Islet of Langerhans (tissue), 1 donor: ENCODE measurements around the gene RBM6.
"Not testable (repeated sequence)": the region's sequence is repeated elsewhere in the genome, so short reads cannot be mapped to it uniquely, and the experiment has no call there.

Experiments used
- FAIRE-seq: peaks from one replicate; lab custom pipeline; 2011; peaks lifted over from hg19 to GRCh38; lab: Jason Lieb, UNC

The RBM6 gene, protein sequence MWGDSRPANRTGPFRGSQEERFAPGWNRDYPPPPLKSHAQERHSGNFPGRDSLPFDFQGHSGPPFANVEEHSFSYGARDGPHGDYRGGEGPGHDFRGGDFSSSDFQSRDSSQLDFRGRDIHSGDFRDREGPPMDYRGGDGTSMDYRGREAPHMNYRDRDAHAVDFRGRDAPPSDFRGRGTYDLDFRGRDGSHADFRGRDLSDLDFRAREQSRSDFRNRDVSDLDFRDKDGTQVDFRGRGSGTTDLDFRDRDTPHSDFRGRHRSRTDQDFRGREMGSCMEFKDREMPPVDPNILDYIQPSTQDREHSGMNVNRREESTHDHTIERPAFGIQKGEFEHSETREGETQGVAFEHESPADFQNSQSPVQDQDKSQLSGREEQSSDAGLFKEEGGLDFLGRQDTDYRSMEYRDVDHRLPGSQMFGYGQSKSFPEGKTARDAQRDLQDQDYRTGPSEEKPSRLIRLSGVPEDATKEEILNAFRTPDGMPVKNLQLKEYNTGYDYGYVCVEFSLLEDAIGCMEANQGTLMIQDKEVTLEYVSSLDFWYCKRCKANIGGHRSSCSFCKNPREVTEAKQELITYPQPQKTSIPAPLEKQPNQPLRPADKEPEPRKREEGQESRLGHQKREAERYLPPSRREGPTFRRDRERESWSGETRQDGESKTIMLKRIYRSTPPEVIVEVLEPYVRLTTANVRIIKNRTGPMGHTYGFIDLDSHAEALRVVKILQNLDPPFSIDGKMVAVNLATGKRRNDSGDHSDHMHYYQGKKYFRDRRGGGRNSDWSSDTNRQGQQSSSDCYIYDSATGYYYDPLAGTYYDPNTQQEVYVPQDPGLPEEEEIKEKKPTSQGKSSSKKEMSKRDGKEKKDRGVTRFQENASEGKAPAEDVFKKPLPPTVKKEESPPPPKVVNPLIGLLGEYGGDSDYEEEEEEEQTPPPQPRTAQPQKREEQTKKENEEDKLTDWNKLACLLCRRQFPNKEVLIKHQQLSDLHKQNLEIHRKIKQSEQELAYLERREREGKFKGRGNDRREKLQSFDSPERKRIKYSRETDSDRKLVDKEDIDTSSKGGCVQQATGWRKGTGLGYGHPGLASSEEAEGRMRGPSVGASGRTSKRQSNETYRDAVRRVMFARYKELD

DNA sequence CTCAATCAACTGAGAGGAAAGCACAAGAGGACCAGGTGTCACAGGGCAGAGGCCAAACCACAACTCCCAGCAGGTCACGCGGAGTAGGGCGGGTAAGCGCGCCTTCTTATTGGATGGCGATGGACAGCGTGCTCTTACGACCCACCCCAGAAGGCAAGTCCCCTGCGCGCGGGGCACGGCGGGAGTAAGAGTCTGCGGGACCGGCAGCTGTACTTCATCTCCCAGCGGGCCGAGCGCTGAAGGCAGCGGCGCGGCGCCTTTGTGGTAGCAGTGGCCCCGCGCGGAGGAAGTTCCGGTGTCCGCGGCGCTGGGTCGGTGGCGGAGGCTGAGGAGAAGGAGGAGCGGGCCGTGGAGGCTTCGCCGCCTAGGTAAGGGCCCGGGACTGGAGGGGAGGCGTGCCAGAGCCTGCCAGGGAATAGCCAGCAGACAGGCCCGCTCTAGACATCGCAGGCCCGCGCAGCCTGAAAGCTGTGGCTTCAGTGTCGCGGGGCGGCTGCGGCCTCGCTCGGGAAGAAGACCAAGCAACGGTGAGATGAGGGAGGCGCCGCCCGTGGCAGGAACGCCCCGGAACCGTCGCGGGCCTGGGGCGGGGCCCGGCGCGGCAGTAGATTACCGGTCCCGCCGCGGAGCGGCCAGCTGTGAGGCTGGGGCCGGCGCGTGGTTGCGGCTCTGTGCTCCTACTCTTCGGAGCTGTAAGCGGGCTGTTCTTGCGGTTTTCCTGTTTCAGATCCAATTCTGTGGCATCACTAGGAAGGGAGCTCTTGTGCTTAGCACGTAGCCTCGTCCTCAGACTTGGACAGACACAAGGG, at the start of gene RBM6:
TSS of gene RBM6 (plus strand) at position 293 of the 809 bp plus-strand sequence. CDS start 22,492 bp downstream, outside the sequence.
- FAIRE-seq, result peak; percentile 27

DNA sequence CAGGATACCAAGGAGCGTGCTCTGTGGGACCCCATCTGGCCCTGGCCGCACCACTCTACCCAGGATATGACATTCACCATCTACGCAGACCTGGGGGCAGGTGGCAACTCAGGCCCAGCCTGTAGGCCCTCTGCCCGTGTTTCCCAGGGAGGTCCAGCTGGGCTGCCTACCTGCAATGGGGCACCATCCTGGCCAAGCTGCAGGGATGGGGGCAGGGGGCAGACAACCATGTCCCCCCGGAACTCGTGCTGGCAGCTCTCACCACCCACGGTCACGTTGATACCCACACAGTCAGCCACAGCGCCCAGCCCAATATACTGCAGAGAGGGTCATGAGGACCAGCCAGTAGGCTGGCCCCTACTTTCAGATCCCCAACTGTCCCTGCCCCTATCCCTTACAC, 44.2 kb upstream of the RBM6 start:
- FAIRE-seq, result no peak

DNA sequence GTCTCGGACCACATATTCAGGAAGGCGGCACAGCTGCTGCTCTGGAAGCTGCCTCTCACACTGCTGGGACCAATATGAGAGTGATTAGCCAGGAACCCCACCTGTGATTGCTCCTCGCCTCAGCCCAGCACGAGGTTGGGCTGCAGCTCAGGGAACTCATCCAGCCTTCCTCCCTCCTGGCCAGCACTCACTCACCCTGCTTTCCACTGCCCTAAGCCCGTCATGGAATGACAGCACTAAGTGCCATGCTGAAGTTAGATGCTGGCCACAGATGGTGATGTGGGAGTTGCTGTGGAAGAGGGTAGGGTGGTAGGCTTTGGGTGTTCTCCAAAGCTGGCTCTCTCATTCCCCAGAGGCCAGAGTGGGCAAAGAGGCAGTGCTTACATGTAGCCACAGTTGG, 43.6 kb upstream of the RBM6 start:
- FAIRE-seq, result no peak

DNA sequence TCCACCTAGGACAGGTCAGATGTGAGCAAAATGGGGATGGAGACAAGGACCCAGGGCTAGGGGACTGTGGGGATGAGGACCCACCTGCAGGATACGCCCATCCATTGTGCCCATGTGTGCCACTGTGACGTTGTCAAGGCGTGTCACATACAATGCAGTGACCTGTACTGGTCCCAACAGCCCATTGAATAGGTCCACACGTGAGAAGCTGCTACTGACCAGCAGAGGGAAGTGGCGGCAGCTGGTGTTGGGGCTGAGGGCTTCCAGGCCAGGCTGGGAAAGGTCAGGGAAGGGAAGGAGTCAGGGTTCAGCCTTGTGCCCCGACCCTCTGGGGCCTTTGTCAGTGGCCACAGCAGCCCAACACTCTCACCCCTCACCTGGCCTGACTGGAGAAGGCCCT, 41.0 kb upstream of the RBM6 start:
- no peak for FAIRE-seq

DNA sequence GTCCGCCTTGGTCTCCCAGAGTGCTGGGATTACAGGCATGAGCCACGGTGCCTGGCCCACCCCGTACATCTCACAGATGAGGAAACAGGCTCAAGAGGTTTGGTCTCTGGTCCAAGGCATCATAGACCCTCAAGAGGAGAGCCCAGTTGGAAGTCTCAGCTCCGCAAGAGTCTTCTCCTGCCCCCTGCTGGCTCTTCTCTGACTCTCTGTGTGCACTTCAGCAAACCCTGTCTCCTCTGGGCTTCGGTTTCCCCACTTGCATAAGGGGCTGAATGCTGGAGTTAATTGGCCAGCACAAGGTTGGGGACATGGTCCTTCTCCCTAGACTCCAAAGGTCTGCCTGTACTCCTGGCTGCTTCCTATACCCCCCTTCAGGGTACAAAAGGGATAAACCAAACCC, 40.1 kb upstream of the RBM6 start:
- no peak for FAIRE-seq

DNA sequence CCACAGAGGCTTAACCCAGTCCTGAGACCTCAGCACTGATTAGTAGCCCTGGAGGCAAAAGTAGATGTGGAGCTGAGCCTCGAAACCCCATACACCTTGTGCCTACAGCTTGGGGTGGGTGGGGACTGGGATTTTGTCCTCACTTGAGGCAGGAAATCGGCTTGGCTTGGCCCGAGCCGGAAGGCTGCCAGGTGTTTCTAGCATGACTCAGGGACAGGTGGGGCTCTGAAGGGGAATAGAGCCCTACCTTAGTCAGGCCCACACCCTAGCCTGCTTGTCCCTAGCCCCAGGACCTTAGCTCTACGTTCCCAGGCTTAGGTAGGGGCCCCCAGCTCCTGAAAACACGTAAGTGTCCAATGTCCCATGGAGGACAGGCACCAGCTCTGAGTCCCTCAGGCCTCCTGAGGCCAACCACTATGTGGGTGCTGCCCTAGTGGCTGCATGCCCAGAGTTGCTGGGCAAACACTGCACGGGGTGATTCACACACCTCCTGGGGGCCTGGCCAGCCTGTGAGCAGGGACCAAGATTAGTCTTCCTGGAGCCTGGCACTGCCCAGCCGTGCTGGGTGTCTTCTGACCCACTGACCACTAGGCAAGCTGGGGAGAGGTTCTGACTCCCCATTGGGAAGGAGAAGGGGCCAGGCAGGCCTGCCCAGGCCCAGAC, 39.3 kb upstream of the RBM6 start:
- no peak for FAIRE-seq

DNA sequence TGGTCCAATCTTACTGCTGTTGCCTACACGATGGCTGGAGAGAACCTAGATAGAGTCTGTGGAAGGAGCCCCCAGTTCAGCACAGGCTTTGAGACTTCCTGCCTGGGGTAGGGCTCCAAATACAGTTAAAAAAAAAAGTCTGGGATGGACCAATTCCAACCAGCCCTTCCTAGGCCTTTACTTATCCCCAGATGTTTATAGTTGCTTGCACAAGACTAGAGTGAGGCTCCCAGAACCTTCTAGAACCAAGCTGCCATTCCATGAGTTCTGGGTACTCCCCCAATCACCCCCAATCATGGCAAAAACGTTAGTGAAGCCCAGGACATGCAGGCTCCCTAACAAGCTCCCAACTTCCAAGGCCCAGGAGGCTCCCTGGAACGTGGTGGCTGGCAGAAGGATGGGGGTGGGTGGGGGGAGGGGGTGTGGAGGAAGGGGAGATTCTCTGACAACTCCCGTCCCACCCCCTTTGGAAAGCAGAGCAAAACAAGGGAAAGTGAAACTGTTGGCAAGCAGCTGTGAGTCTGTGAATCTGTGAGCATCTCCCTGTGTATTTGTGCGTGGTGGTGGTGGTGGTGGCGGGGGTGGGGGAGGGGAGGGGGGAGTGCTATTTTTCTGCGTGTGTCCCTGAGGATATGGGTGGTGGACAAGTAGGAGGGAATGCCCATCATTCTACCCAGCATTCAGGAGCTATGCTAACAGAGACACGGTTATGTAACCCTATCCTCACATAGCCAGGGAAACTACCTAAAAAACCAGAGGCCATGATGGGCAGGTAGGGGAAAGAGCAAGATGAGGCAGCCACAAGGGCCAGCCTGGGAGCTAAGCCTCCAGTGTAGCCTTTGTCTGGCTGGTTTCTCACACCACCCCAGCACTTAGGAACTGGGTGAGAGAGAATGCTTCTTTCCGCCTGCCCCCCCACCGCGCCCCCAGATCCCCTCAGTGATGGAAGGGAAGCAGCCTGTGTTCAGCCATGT, 38.3 kb upstream of the RBM6 start:
- FAIRE-seq, result no peak

DNA sequence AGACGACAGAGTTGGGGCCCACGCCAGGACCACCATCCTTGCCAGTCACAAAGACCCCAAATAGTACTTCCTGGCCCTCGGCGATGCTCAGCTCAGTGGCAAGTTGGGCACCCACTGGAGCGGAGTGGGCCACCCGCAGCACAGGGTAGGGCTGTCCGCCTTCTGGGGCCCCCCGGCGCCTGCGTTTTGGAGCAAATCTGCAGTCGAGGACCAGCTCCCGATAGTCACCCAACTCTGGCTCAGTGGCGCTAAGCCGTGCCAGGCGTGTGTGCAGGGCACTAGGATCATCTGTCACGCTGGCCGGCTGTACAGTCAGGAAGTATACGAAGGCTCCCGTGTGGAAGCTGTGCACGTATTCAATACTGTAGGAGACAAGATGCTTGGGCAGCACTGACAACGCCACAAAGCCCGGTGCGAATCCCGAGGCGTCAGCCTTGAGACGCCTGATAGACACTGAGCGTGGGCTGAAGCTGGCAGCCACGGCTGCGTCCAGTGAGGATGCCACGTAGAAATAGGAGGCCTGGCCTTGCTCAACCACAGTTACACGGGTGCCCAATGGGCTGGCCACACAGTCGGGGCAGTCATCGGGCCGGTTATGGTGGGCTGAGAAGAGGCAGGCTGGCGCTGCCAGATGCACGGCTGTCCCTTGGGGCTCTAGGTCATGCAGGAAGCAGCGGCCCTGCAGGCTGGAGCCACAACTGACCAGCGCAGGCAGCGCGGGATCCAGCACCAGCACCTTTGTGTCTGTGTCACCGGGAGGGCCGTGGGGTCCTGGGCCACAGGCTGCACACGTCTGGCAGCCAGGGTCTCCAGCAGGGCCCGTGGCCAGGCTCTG, 37.2 kb upstream of the RBM6 start:
- no peak for FAIRE-seq

DNA sequence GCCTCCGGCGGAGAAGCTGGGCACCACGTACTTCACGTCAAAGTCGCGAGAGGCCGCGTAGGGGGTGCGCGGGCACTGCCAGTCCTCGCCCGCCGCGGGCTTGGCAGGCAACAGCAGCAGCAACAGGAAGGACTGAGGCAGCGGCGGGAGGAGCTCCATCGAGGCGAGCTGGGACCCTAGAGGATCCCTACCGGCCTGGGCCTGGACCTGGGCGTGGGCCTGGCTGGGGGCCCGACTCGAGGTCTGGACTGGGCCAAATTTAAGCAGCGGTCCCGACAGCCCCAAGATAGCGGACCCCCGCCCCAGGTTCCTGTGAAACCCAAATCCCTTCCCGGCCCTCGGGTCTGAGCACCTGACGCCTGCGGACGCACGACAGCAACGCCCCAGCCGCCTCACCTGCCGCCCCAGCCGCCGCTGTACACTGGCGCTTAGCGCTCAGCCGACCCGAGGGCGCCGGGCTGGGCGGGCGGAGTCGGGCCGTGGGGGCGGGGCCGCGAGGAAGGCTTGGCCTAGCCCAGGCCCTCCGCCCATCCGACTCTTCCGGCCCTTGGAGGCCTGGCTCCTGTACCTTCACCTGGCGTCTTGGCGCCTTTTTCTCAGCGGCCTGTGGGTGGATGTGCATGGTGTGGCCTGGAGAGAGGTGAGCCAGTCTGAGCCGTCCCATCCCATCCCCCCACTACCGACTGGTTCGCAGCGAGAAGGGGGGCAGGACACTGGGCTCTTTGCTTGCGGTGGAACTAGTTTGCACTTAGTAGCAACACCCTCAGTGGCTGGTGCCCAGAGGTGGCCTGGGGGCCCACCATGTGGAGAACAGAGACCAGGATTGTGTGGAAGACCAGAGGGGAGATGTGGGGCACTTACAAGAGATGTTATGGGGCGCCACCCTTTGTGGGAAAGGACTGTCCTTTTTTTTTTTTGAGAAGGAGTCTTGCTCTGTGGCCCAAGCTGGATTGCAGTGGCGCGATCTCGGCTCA, 36.2 kb upstream of the RBM6 start, which contains the start of gene MST1R:
TSS of gene MST1R (minus strand) at position 423 of the 974 bp plus-strand sequence. CDS start at position 159, 264 bp downstream.
- no peak for FAIRE-seq

DNA sequence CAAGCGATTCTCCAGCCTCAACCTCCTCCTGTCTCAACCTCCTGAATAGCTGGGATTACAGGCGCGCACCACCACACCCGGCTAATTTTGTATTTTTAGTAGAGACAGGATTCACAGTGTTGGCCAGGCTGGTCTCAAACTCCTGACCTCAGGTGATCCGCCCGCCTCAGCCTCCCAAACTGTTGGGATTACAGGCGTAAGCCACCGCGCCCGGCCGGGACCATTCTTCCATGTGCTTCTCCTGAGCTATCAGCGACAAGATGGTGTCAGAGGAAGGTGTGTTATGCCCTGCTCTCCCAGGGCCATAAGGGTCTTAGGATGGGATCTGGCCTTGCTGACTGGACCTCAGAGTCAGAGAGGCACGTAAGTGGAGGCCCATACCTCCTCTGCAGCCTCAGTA, 35.5 kb upstream of the RBM6 start:
- FAIRE-seq, result not testable (repeated sequence)

DNA sequence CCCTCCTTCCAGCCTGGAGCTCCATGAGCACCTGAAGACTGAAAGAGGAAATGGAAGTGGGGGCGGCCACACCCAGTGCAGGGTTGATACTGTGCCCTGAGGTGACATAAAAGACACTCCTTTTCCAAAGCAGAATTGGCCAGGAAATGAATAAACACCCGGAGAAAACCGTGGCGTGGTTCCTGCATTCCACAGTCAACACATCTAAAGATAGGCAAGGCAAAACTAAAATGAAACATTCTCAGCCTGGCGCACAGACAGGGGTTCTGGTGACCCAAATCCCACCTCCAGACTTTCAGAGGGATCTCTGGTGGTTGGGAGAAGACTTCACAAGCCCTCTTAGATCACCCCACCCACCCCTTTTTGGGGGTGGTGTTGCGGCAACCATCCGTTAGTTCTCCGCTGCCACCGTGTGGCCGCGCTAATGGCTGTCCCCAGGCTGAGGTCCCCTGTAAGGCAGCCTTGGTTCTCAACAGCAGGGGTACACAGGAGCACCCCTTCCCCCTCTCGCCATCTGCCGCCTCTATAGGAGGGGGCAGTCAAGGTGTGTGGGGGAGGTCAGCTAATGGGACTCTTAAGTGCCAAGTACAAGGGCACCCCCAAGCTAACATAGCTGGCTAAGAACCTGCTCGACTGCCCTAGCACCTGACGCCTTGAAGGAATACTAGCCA, 33.7 kb upstream of the RBM6 start:
- FAIRE-seq, result no peak

DNA sequence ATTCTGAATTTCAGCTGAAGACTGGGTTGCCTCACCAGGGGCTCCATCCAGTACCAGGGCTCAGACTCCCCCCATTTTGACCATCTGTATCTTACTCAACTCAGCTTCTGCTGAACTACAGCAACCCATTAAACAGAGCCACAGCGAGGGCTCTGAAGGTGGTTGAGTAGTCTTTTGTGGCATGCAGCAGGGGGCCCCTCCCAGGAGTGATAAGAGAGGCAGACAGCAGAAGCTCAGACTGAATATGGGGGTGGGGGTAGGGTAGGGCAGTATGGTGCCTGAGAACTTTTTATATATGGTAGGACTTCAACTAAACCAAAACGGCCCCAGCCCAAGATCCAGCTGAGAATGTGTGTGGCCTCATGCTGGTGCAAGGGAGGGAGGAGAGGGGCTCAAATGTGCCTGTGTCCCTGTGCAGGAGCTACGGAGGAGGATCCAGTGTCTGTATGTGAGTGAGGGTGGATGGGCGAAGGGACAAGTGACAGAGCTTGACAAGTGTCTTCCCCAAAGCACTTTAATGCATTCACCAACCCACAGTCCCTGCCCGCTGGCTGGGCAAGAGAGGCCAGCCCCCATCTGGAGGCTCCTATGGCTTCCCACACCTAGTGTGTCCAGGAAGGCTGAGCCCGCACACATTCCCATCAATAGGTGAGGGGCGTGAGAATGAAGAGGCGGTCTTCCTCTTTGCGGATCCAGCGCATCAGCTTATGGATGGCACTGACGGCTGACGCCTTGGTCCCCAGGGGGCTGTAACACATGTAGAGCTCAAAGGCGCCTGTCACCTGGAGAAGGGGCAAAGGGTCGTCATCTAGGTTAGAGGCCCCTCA, 31.4 kb upstream of the RBM6 start:
- no peak for FAIRE-seq

DNA sequence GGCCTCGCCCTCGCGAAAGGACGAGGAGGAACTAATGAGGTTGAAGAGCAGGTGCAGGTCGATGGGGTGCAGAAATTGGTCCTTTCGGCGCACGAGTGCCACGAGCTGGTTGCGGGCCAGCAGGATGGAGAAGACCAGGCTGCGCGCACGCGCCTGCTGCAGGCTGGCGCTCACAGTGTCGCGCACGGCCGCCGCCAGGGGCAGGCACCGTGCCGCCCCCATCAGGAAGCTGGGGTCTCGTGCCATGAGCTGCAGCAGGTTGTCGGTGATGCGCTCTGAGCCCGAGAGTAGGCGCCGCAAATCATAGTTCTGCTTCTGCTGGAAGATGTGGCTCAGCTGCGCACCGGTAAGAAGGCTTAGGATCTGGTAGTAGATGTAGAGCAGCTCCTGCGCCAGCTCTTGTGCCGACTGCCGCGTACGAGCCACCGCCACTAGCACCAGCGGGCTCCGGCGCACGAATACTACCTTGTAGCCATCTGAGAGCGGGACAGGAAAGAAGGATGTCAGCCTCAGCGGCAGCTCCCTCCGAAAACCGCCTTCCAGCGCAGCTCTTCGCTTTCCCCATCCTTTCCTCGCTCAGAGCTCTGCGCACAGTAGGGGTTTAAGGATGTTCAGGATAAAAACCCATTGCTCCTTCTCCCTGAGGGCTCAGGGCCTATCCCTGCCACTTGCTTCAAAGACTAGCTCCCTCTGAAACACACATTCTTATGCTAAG, 29.4 kb upstream of the RBM6 start:
- no peak for FAIRE-seq

DNA sequence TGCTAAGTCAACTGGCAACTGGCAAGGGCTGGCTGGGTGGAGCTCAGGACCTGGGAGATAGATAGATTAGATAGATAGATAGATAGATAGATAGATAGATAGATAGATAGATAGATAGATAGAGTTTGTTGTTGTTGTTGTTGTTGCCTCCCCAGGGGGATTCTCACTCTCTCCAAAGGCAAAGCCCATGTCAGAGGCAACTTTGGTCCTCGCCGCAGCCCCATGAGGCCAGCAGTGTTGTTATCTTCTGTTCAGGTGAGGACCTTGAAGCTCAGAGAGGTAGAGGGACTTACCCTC, 28.9 kb upstream of the RBM6 start:
- no peak for FAIRE-seq

DNA sequence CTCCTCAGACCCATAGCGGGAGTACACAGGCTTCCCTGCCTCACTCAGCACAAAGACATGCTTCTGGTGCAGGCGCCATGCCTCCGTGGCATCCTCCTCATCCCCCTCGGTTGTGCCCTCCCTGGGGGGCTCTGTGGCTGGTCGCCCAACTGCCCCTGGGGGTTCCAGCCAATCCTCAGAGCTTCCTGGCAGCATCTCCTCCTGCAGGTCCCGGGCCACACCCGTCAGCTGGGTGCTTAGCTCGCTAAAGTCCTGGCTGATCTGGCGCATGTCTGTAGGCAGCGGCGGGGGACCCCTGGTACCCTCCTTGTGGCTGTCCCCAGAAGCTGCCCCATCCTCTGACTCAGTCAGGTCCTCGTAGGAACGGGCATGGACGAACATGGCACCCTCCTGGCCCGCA, 28.3 kb upstream of the RBM6 start:
- no peak for FAIRE-seq

DNA sequence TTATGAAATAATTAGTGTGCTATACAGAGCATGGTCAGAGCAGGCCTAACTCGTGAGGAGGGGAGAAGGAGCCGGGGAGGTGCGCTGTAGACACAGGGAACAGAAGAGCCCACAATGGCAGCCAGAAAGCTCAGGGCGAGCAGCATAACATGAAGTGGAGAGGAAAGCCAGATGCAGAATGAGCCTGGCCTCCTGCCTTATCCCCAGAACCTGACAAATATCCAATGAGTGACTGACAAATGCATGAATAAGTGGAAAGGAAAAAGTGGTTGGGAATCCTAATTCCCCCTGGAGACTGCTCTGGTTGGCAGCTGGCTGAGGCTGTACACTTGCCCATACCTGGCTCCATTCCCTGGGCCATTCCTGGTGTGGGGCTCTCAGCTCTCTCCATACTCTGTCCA, 27.1 kb upstream of the RBM6 start:
- FAIRE-seq, result no peak
